Osteocyte (in vitro differentiated cells): Measurements from ENCODE around the gene RPS23. TPM values are rescaled to one million over a fixed set of nuclear protein-coding genes. Genes with fewer than 3 reads are reported as not detected.

ENCODE experiments used
- DNase-seq: peaks from one replicate; pipeline ENCODE4 v3.0.0; 2021; ENCODE audit warnings: mixed read lengths; ENCODE audit not compliant: unreplicated experiment; ENCODE audit errors: extremely low spot score
- H3K27ac Mint-ChIP-seq: one replicate; pipeline ENCODE4 v1.8.0; 2021; ENCODE audit warnings: mild to moderate bottlenecking, mixed read lengths; ENCODE audit not compliant: unreplicated experiment
- H3K27me3 Mint-ChIP-seq: one replicate; pipeline ENCODE4 v1.8.0; 2021; ENCODE audit warnings: mixed read lengths; ENCODE audit not compliant: unreplicated experiment
- H3K36me3 Mint-ChIP-seq: one replicate; pipeline ENCODE4 v1.8.0; 2021; ENCODE audit warnings: mixed read lengths; ENCODE audit not compliant: unreplicated experiment
- H3K4me1 Mint-ChIP-seq: one replicate; pipeline ENCODE4 v1.8.0; 2021; ENCODE audit warnings: mixed read lengths; ENCODE audit not compliant: unreplicated experiment
- H3K4me3 Mint-ChIP-seq: one replicate; pipeline ENCODE4 v1.8.0; 2021; ENCODE audit warnings: mild to moderate bottlenecking, moderate library complexity, mixed read lengths; ENCODE audit not compliant: unreplicated experiment
- H3K9me3 Mint-ChIP-seq: one replicate; pipeline ENCODE4 v1.8.0; 2021; ENCODE audit warnings: mixed read lengths; ENCODE audit not compliant: unreplicated experiment
- total RNA-seq: library from RNA; stranded (reverse); gene quantifications from 2 replicates; pipeline ENCODE4 v1.2.1, GENCODE V29; 2021
- TF ChIP-seq, protein P1 (sequence below): fragments of 200-600 bp; sonication (generic); IDR thresholded peaks from 2 replicates; pipeline ENCODE4 v1.5.0; 2021; ENCODE audit warnings: antibody characterized with exemption, mild to moderate bottlenecking, moderate library complexity

The RPS23 gene
- total RNA-seq, 1 donor from 2014 or later: 1,751 TPM

DNA sequence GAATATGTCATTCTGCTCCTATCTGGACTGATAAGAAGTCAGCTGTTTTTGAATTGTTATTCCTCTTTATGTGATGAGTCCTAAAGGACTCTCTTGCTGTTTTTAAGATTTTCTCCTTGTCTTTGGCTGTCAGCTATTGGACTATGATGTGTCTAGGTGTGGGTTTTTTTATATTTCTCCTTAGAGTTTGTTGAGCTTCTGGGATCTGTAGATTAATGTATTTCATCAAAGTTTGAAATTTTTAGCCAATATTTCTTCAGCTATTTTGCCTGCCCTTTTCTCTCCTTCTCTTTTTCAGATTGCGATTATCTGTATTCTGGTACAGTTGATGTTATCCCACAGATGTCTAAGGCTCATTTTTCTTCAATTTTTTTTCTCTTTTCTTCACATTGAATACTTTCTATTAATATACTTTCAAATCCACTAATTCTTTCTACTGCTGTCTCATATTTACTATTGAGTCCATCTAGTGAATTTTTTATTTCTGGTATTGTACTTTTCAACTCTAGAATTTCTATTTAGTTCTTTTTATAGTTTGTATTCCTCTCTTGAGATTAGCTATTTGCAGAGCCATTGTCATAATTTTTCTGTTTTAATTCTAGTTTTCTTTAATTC, 31.1 kb downstream of the RPS23 start:
- TF ChIP-seq, protein P1, sequence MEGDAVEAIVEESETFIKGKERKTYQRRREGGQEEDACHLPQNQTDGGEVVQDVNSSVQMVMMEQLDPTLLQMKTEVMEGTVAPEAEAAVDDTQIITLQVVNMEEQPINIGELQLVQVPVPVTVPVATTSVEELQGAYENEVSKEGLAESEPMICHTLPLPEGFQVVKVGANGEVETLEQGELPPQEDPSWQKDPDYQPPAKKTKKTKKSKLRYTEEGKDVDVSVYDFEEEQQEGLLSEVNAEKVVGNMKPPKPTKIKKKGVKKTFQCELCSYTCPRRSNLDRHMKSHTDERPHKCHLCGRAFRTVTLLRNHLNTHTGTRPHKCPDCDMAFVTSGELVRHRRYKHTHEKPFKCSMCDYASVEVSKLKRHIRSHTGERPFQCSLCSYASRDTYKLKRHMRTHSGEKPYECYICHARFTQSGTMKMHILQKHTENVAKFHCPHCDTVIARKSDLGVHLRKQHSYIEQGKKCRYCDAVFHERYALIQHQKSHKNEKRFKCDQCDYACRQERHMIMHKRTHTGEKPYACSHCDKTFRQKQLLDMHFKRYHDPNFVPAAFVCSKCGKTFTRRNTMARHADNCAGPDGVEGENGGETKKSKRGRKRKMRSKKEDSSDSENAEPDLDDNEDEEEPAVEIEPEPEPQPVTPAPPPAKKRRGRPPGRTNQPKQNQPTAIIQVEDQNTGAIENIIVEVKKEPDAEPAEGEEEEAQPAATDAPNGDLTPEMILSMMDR: no peak
- Mint-ChIP-seq H3K4me1 (peaks cover 12% of the 10 kb centered on the region), H3K36me3 (peaks cover 13% of the 10 kb centered on the region), H3K27ac (no peak overlapping the region), H3K9me3 (peaks cover 17% of the 10 kb centered on the region), H3K4me3 (no peak overlapping the region), H3K27me3 (no peaks in the 10 kb centered on the region)
- DNase-seq: no peak

DNA sequence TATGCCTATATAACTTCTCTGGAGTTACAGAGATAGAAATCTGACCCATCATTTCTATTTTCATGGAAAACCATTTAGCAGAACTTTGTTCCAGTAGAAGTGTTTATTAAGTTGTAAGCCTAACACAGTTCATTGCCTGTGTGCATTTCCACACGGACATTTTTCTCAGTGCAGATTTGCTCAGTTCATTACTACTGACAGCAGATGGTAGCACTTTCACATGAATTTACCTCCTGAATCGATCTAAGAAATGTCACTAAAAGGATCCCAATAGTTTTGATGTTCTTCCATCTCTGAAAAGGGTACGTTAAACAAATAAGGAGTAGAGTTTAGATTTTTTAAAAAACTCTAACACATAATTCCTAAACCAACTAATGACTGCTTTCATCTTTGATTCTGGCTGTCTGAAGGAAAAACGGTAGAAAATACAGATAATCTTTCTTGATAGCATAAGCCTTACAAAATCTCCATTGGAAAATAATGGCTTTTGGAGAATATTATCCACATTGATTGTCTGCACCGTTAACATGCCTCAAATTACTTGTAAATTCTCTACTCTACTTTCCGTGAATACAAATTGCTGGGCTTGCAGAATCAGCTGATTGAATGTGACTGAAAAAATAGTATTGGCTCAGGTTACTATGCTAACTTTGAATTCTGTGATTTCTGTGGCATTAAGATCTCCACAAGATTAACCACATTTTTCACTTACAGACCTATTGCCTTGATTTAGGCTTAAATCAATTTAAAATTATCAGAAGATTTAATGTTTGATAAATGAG, 33.1 kb downstream of the RPS23 start:
- no peak for DNase-seq
- H3K9me3 Mint-ChIP-seq: peaks cover 17% of the 10 kb centered on the region
- H3K27me3 Mint-ChIP-seq: no peaks in the 10 kb centered on the region
- H3K4me1 Mint-ChIP-seq: peaks cover 5% of the 10 kb centered on the region
- peaks cover 13% of the 10 kb centered on the region for H3K36me3 Mint-ChIP-seq
- H3K4me3 Mint-ChIP-seq: no peak overlapping the region
- no peak overlapping the region for H3K27ac Mint-ChIP-seq
- TF ChIP-seq, protein P1: peak; percentile 33

DNA sequence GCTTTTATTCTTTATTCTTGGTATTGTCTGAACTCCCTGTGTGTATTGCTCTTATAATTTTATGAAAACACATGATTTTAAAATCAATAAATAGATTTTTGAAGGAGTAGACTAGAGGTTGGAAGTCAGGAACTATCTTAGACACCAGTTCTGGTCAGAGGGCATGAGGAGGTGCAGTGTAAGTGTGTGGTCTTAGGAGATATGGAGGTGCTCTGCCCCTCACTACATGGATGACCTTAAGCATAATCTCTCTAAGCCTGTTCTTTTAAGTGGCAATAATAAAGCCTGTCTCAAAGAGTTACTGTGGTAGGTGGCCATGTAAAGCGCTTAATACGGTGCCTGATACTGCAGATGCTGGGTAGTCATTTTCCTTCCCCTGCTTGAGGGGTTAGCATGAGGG, 34.0 kb downstream of the RPS23 start:
- Mint-ChIP-seq H3K4me1 (no peaks in the 10 kb centered on the region), H3K4me3 (no peak overlapping the region), H3K36me3 (peaks cover 13% of the 10 kb centered on the region), H3K27ac (no peak overlapping the region), H3K9me3 (peaks cover 17% of the 10 kb centered on the region), H3K27me3 (no peaks in the 10 kb centered on the region)
- no peak for DNase-seq
- TF ChIP-seq, protein P1: no peak

DNA sequence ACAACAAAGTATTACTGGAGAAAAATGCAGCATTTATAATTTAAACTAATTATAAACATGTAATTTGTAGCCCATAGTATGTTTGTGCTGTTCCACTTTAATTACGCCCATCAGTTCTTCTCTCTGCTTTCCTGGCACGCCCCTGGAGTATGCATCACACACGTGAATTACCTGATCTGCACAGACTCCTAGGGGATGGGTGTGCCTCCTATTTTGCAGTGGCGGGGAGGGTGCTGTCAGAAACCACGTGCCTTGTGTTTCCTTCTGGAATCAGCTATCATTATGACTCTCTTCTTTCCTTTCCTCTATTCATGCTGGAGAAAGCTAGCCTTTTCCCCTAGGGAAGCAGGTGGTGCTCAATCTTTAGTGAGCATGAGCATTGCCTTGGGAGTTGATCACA, 43.3 kb downstream of the RPS23 start:
- Mint-ChIP-seq H3K9me3 (no peaks in the 10 kb centered on the region), H3K4me3 (no peak overlapping the region), H3K27me3 (no peaks in the 10 kb centered on the region), H3K36me3 (no peaks in the 10 kb centered on the region), H3K4me1 (peaks cover 13% of the 10 kb centered on the region), H3K27ac (no peak overlapping the region)
- TF ChIP-seq, protein P1: no peak
- no peak for DNase-seq

DNA sequence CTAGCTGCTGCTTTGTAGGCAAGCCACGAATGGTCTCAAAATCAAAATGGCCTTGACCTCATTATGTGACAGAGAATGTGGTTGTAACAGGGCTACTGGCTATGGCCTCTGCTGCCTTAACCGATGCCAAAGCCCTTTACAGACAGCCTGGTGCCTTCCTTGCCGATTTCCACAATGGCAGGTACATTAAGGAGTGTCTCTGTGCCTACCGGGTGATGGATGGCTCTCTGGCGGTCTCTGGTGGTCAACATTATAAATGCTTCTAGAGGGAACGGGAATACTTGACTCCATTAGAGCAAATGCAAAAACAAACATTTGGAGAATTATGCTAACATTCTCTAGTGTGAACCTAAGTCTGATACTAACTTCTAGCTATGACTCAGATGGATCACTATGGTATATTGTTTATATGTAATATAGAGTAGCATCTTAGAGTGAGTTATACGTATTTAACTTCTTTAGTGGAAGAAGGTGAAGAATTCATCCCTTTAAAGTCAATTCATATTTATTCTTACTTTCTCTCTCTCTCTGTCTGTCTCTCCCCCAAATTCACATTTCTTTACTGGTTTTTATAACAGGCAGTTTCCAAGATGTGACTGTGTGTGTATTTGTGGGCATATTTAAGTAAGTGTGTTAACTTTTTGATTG, 52.5 kb downstream of the RPS23 start:
- Mint-ChIP-seq H3K27me3 (no peaks in the 10 kb centered on the region), H3K4me1 (peaks cover 12% of the 10 kb centered on the region), H3K36me3 (no peaks in the 10 kb centered on the region), H3K27ac (no peak overlapping the region), H3K4me3 (no peak overlapping the region), H3K9me3 (no peaks in the 10 kb centered on the region)
- no peak for DNase-seq
- TF ChIP-seq, protein P1: peak; percentile 83
